Sciatic nerve (tissue), 2 donors: ENCODE data around the gene POLR3H. TPM values are rescaled to one million over a fixed set of nuclear protein-coding genes. Genes with fewer than 3 reads are reported as not detected.

Experiments
- ATAC-seq: fragments of 200-7000 bp; cut with Tn5 transposase; one replicate; pipeline ENCODE4 v1.9.1; 2020; ENCODE audit warnings: mild to moderate bottlenecking, moderate library complexity
- DNase-seq: peaks from one replicate; pipeline ENCODE4 v3.0.0-alpha.2; 2020; ENCODE audit warnings: low spot score
- intact Hi-C: fragments of 100-400 bp; cut with DNase I; formaldehyde crosslinking; loops from one replicate; pipeline ENCODE4 v1.14.2; 2022
- total RNA-seq: library from RNA; stranded (reverse); fragmentation: NEBNext Ultra II Directional; extraction: Animal tissue kit (Norgen Biotek cat#: 25700); gene quantifications from one replicate; pipeline ENCODE4 v1.2.1, GENCODE V29; 2021
- donor health status: DM: no; HTN: no; CAD: no.
- donor health status: DM: no; HTN: no; CAD: no.

POLR3H gene
- total RNA-seq, 1 donor from 2014 or later: 26.6 TPM

DNA sequence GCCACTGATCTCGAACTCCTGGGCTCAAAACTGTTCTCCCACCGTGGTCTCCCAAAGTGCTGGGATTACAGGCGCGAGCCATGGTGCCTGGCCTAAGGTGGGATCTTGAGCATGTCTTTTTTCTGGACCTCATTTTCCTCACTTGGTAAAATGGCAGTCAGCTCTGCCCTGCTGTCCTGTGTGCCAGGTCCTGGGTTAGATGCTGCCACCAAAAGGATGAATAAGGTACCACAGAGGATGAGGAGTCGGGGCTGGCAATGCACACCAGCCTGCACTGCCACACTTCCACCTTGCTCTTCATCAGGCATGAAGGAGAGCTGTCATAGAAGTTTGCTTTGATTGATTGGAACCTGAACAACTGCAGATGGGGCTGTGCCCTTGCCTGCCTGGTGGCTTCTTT, 43.1 kb downstream of the POLR3H start:
- intact Hi-C loops: no loop called here
- DNase-seq (no peak), ATAC-seq (no peak)

- intact Hi-C loops: no loop called here
- DNase-seq (no peak), ATAC-seq (no peak)
Measured at GRCh38 chr22:41500303-41500702, 44.0 kb downstream of the POLR3H start.

GRCh38 chr22:41499624-41500280, 44.5 kb downstream of the POLR3H start:
- no peak for ATAC-seq
- intact Hi-C loops: no loop called here

DNA sequence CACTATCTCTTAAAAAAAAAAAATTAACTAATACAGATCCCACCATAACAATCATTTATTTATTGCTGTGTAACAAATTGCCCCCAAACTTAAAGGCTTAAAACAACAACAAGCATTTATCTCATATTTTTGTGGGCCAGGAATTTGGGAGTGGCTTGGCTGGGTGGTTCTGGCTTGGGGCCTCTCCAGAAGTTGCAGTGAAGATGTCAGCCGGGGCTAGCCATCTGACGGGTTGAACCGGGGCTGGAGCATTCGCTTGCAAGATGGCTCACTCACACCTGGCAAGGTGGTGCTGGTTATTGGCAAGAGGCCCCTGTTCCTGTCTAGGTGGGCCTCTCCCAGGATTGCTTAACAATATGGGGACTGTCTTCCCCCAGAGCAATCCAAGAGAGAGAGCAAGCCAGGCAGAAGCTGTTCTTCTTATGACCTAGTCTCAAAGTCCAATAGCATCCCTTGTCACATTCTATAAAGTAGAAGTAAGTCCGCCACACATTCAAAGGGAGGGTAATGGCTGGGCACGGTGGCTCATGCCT, 45.9 kb downstream of the POLR3H start:
- intact Hi-C loops: no loop called here
- ATAC-seq (peak; percentile 30), DNase-seq (no peak)

More at GRCh38 chr22:41499624-41500280, 44.5 kb downstream of the POLR3H start:
- DNase-seq: no peak

- ATAC-seq: peak; percentile 69
- intact Hi-C loops: no loop called here
- DNase-seq: no peak
Measured at GRCh38 chr22:41491374-41492100, 52.7 kb downstream of the POLR3H start.

GRCh38 chr22:41488596-41489385, 55.5 kb downstream of the POLR3H start:
- intact Hi-C loops: no loop called here
- ATAC-seq (no peak), DNase-seq (no peak)

DNA sequence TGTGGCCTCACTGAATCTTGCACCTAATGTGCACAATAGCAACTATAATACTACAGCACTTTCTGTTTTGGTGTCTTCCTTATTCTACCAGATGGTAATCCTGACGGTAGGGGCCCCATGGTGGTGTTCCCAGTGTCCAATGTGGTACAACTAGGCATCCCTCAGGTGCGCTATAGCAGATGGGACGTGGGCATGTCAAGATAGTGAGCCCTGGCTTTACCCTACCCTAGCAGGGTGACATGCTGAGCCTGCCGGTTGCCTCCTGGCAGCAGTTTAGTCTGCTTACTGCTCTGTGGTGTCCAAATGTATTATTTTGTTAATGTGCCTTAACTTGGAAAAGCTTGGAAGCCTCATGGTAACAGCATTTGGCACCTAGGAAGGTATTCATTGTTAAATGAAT, 56.2 kb downstream of the POLR3H start:
- ATAC-seq: no peak
- no peak for DNase-seq
- intact Hi-C loops: no loop called here

GRCh38 chr22:41487037-41487935, 57.0 kb downstream of the POLR3H start:
- ATAC-seq (no peak), DNase-seq (no peak)
- intact Hi-C loops: no loop called here

DNA sequence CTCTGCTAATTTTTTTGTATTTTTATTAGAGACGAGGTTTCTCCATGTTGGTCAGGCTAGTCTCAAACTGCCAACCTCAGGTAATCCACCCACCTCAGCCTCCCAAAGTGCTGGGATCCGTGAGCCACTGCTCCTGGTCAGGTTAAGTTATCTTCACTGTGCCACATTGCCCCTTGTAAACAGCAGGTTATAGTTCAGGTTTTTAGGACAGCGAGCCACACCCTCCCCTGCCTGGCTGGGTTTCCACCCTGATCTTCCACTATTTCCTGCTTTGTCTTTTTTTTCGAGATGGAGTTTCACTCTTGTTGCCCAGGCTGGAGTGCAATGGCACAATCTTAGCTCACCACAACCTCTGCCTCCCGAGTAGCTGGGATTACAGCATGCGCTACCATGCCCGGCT, 59.2 kb downstream of the POLR3H start:
- ATAC-seq (no peak), DNase-seq (no peak)
- intact Hi-C loops: no loop called here

- intact Hi-C loops: no loop called here
- no peak for DNase-seq
- ATAC-seq: peak; percentile 27
Measured at GRCh38 chr22:41482319-41482935, 61.8 kb downstream of the POLR3H start.

- no peak for DNase-seq
Measured at GRCh38 chr22:41481925-41482318, 62.3 kb downstream of the POLR3H start.

GRCh38 chr22:41481131-41481830, 63.0 kb downstream of the POLR3H start:
- no peak for DNase-seq
- intact Hi-C loops: no loop called here
- ATAC-seq: no peak

More at GRCh38 chr22:41481925-41482318, 62.3 kb downstream of the POLR3H start:
- intact Hi-C loops: no loop called here
- no peak for ATAC-seq

DNA sequence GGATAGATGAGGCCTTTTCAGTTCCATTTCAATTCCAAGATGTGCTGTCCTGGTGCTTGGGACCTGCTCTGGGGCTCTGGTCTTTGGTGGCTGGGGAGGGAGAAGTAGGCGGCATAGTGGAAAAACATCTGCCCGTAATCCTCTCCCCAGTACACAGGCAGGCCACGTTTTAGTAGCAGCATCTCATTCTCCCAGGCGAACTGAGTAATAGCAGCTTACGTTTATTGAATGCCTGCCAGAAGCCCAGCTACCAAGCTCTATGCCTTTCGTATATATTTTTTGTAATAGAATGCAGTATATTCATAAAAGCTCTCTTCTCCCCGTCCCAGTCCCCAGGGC, 63.9 kb downstream of the POLR3H start:
- intact Hi-C loops: no loop called here
- ATAC-seq (peak; percentile 28), DNase-seq (no peak)

- DNase-seq (no peak), ATAC-seq (peak; percentile 40)
- intact Hi-C loops: no loop called here
Measured at GRCh38 chr22:41479671-41480396, 64.4 kb downstream of the POLR3H start.

GRCh38 chr22:41478891-41479521, 65.3 kb downstream of the POLR3H start:
- ATAC-seq (peak; percentile 71), DNase-seq (no peak)
- intact Hi-C loops: no loop called here

DNA sequence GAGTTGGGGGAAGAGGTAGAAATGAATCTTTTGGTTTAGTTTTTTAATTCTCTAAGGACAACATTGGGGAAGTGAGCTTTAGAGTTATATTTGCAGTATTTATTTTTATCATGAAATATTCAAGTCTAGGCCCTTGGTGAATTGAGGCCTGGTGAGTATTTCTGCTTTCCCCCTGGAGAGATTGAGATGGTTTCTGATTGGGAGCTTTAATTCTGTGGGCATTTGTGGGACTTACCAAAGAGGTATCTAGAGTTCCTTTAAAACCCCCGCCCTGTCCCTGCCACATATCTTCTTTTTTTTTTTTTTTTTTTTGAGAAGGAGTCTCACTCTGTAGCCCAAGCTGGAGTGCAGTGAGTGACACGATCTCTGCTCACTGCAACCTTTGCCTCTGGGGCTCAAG, 65.8 kb downstream of the POLR3H start:
- intact Hi-C loops: no loop called here
- ATAC-seq (no peak), DNase-seq (no peak)
